ENCODE results near the gene LPIN1.

DNA sequence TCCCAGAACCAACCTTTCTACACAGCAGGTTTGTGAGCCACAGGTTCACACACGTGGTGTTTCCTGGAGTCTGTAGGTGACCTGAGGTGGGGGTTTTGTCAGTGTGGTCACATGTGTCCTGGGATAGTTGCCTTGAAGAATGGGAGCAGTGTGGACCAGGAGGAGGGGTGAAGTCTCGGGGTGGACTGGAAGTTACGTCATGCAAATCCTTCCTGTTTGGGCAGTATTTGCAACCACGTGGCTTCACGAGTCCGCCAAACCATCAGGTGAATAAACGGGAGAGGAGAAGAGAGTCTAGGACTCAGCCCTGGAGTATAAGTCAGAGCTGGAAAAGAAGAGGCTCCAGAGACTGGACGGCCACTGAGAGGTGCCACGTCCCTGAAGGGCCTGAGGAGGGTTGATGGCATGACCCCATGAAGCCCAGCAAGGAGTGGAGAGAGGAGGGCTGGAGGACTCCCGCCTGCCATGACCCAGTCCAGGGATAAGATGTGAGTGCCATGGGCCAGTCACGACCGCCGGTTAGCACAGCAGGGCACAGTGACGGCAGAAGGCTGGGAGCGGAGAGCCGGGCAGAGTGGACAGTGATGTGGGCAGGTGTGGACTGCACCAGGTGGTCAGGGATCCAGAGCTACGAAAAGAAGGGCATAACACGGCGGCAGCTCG lies 16.5 kb downstream of the LPIN1 start:
- TF ChIP-seq, protein P1, sequence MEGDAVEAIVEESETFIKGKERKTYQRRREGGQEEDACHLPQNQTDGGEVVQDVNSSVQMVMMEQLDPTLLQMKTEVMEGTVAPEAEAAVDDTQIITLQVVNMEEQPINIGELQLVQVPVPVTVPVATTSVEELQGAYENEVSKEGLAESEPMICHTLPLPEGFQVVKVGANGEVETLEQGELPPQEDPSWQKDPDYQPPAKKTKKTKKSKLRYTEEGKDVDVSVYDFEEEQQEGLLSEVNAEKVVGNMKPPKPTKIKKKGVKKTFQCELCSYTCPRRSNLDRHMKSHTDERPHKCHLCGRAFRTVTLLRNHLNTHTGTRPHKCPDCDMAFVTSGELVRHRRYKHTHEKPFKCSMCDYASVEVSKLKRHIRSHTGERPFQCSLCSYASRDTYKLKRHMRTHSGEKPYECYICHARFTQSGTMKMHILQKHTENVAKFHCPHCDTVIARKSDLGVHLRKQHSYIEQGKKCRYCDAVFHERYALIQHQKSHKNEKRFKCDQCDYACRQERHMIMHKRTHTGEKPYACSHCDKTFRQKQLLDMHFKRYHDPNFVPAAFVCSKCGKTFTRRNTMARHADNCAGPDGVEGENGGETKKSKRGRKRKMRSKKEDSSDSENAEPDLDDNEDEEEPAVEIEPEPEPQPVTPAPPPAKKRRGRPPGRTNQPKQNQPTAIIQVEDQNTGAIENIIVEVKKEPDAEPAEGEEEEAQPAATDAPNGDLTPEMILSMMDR (IDR thresholded peaks at IDR 0.05; ENCODE audit: insufficient read depth, low read depth, low read length) = no peak
- no peak for TF ChIP-seq EZH2 (IDR thresholded peaks at IDR 0.05; ENCODE audit: insufficient read depth, low read length)
